SK-N-SH (cell line): ENCODE results near the gene CABP4. TPM values are rescaled to one million over a fixed set of nuclear protein-coding genes. Genes with fewer than 3 reads are reported as not detected.

Experiments
- CTCF ChIA-PET: fragments of 300-600, 350-600 bp; formaldehyde crosslinking; extraction: SDS; loops from one replicate; lab custom pipeline; 2021; lab: Yijun Ruan, JAX
- POLR2A ChIA-PET: fragments of 350-600 bp; sonication (Branson Sonifier 250); formaldehyde crosslinking; extraction: SDS; loops from one replicate; lab custom pipeline; 2020; ENCODE audit warnings: antibody characterized with exemption, inconsistent platforms; lab: Yijun Ruan, JAX
- DNase-seq: peaks from one replicate; pipeline ENCODE4 v3.0.0; 2012
- H2AFZ ChIP-seq: fragments of 200-600 bp; sonication (generic); 2 replicates; pipeline ENCODE4 v1.8.1; 2016; ENCODE audit warnings: antibody characterized with exemption, mild to moderate bottlenecking, low read depth
- H3F3A ChIP-seq: fragments of 200-600 bp; sonication (generic); replicated peaks from 2 replicates; pipeline ENCODE3; 2016; ENCODE audit warnings: antibody characterized with exemption, mild to moderate bottlenecking; ENCODE audit not compliant: insufficient read depth
- H3K27ac ChIP-seq, 2 experiments: fragments of 200-500 bp in 1 of 2; fragments of 200-600 bp in 1 of 2; sonication (Bioruptor generic) in 1 of 2; sonication (generic), shearing (Covaris generic) in 1 of 2; 2 replicates each; pipeline versions ENCODE4 v1.5.1 to v1.6.1; 2014 to 2016; ENCODE audit warnings: low read depth in 2 of 2, inconsistent platforms in 1 of 2, low read length in 1 of 2, mild to moderate bottlenecking in 1 of 2, mixed read lengths in 1 of 2
- H3K27me3 ChIP-seq: fragments of 200-600 bp; sonication (generic), shearing (Covaris generic); 2 replicates; pipeline ENCODE4 v1.6.1; 2016; ENCODE audit warnings: mixed run types; ENCODE audit not compliant: insufficient read depth
- H3K36me3 ChIP-seq, 2 experiments: fragments of 200-500 bp in 1 of 2; fragments of 200-600 bp in 1 of 2; sonication (Bioruptor generic) in 1 of 2; sonication (generic) in 1 of 2; replicated peaks in 1 of 2; 2 replicates each; pipeline versions ENCODE3 to v1.5.1; 2014 to 2016; ENCODE audit warnings: low read length in 1 of 2, mild to moderate bottlenecking in 1 of 2; ENCODE audit not compliant: insufficient read depth in 2 of 2, control insufficient read depth in 1 of 2
- H3K4me1 ChIP-seq, 2 experiments: fragments of 200-500 bp in 1 of 2; fragments of 200-600 bp in 1 of 2; sonication (Bioruptor generic) in 1 of 2; sonication (generic), shearing (Covaris generic) in 1 of 2; 2 replicates each; pipeline versions ENCODE4 v1.5.1 to v1.6.1; 2014 to 2016; ENCODE audit warnings: low read depth in 1 of 2, low read length in 1 of 2, mixed run types in 1 of 2; ENCODE audit not compliant: insufficient read depth in 2 of 2, control insufficient read depth in 1 of 2
- H3K4me2 ChIP-seq: fragments of 200-600 bp; sonication (generic), shearing (Covaris generic); 2 replicates; pipeline ENCODE4 v1.6.1; 2017; ENCODE audit warnings: mixed run types
- H3K4me3 ChIP-seq, 2 experiments: fragments of 200-500 bp in 1 of 2; fragments of 200-600 bp in 1 of 2; sonication (Bioruptor generic) in 1 of 2; sonication (generic), shearing (Covaris generic) in 1 of 2; 2 replicates each; pipeline versions ENCODE4 v1.5.1 to v1.8.1; 2014 to 2016; ENCODE audit warnings: low read depth in 2 of 2, inconsistent platforms in 1 of 2, low read length in 1 of 2, mild to moderate bottlenecking in 1 of 2, mixed read lengths in 1 of 2, moderate library complexity in 1 of 2
- H3K79me2 ChIP-seq: fragments of 200-600 bp; sonication (generic); 2 replicates; pipeline ENCODE4 v1.8.1; 2017; ENCODE audit warnings: mild to moderate bottlenecking; ENCODE audit not compliant: insufficient read depth
- H3K9ac ChIP-seq: fragments of 200-600 bp; sonication (generic); 2 replicates; pipeline ENCODE4 v1.6.1; 2017; ENCODE audit warnings: mixed run types
- H3K9me2 ChIP-seq: fragments of 200-600 bp; sonication (generic); 2 replicates; pipeline ENCODE4 v1.6.1; 2017; ENCODE audit warnings: mixed run types
- H3K9me3 ChIP-seq: fragments of 200-600 bp; sonication (generic); 2 replicates; pipeline ENCODE4 v1.6.1; 2017; ENCODE audit warnings: mixed run types, mild to moderate bottlenecking, moderate library complexity
- H4K20me1 ChIP-seq: fragments of 200-600 bp; sonication (generic); 2 replicates; pipeline ENCODE4 v1.6.1; 2017; ENCODE audit warnings: mild to moderate bottlenecking, mixed run types; ENCODE audit not compliant: insufficient read depth
- FOXM1 ChIP-seq: IDR thresholded peaks from 2 replicates; pipeline ENCODE4 v1.4.0; 2012; ENCODE audit warnings: low read depth, mild to moderate bottlenecking
- JUND ChIP-seq: IDR thresholded peaks from 2 replicates; pipeline ENCODE4 v1.4.0; 2012
- NFIC ChIP-seq: IDR thresholded peaks from 2 replicates; pipeline ENCODE4 v1.4.0; 2012; ENCODE audit warnings: borderline replicate concordance
- WGBS: methylation state at CpG from one replicate; pipeline ENCODE4 v1.1.6; 2017; ENCODE audit warnings: low lambda C conversion rate; 5-methylcytosine and 5-hydroxymethylcytosine counted together
- polyA plus RNA-seq, 3 experiments: library from polyadenylated mRNA; depleted of rRNA; stranded (reverse); fragments of >200 nt; gene quantifications; 2 replicates each; pipeline ENCODE4 v1.2.3, GENCODE V29; 2012
- TF ChIP-seq, protein P1 (sequence below): fragments of 200-600 bp; sonication (generic); IDR thresholded peaks from 2 replicates; pipeline ENCODE4 v1.6.1; 2017; ENCODE audit warnings: antibody characterized with exemption, mild to moderate bottlenecking, moderate library complexity
- TF ChIP-seq, protein P2 (sequence below): fragments of 150-350 bp; IDR thresholded peaks from 2 replicates; pipeline ENCODE4 v1.6.1; 2017; ENCODE audit warnings: antibody characterized with exemption, low read length, low read depth, borderline replicate concordance
- TF ChIP-seq, protein P3 (sequence below): IDR thresholded peaks from 2 replicates; pipeline ENCODE4; 2012

CABP4 gene
- polyA plus RNA-seq, 1 of the 3 experiments (the other 2 are of a cell fraction): not detected

DNA sequence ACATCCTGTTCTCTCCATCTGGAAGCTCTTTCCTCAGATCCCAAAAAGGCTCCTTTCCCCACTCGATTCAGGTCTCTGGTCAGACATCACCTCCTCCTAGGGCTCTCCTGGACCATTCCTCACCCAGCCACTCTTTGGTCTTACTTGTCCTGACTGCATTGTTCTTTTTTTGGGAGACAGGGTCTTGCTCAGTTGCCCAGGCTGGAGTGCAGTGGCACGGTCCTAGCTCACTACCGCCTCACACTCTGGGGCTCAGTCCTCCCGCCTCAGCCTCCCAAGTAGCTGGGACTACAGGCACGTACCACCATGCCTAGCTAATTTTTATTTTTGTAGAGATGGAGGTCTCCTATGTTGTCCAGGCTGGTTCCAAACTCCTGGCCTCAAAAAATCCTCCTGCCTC, 9.6 kb upstream of the CABP4 start:
- no peaks in the 10 kb centered on the region for H3K9me3 ChIP-seq
- TF ChIP-seq, protein P1, sequence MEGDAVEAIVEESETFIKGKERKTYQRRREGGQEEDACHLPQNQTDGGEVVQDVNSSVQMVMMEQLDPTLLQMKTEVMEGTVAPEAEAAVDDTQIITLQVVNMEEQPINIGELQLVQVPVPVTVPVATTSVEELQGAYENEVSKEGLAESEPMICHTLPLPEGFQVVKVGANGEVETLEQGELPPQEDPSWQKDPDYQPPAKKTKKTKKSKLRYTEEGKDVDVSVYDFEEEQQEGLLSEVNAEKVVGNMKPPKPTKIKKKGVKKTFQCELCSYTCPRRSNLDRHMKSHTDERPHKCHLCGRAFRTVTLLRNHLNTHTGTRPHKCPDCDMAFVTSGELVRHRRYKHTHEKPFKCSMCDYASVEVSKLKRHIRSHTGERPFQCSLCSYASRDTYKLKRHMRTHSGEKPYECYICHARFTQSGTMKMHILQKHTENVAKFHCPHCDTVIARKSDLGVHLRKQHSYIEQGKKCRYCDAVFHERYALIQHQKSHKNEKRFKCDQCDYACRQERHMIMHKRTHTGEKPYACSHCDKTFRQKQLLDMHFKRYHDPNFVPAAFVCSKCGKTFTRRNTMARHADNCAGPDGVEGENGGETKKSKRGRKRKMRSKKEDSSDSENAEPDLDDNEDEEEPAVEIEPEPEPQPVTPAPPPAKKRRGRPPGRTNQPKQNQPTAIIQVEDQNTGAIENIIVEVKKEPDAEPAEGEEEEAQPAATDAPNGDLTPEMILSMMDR: no peak
- TF ChIP-seq, all 33 proteins: peak for 0
- H3K4me3 ChIP-seq: no peak overlapping the region
- no peak overlapping the region for H3K27ac ChIP-seq
- H4K20me1 ChIP-seq: no peaks in the 10 kb centered on the region
- peaks cover 12% of the 10 kb centered on the region; the same call in 1 of the 2 replicates for H3K79me2 ChIP-seq
- peaks cover 4 to 11% of the 10 kb centered on the region in 2 experiments; a peak in 3 of 4 replicates for H3K4me1 ChIP-seq
- no peak overlapping the region for H3K9ac ChIP-seq
- no peaks in the 10 kb centered on the region for H3K9me2 ChIP-seq
- no peak overlapping the region for H3K4me2 ChIP-seq
- CTCF ChIA-PET: interaction anchor here (0.8 to 0.9 kb wide), 2 partner anchors 56 to 63 kb away, joined by 3 read pairs; no protein-coding TSS in a partner anchor
- peaks cover 0 to 12% of the 10 kb centered on the region in 2 experiments for H3K36me3 ChIP-seq
- DNase-seq: no peak
- WGBS: 82% methylated on average over 5 of the region's 5 CpGs
- POLR2A ChIA-PET: no interaction called here
- no peak overlapping the region for H2AFZ ChIP-seq
- H3F3A ChIP-seq: no peaks in the 10 kb centered on the region
- no peaks in the 10 kb centered on the region for H3K27me3 ChIP-seq

DNA sequence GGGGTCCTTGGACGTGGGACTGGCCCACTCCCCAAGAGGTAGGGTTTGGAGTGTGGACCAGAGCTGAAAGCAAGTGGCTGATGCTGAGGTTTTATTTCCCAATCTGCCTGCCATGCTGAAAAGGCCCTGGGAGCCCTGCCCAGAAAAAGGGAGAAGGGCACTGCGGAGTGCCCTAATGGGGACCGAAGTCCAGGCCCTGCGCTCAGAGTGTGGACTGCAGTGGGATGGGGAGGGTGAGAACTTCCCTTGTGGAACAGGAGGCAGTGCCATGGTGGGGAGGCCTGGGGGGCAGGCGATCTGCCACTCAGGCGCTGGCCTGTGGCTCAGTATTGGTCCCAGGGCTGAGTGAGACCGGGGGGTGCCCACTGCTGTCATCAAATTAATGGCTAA, 6.9 kb upstream of the CABP4 start:
- H3K27ac ChIP-seq: no peak overlapping the region
- no peak overlapping the region for H2AFZ ChIP-seq
- WGBS: 93% methylated on average over 6 of the region's 7 CpGs
- H3K4me1 ChIP-seq: peaks cover 0 to 4% of the 10 kb centered on the region in 2 experiments; a peak in 2 of 4 replicates
- H3K79me2 ChIP-seq: 0 out of 2 replicates have a peak, but pooled peaks cover under 1% of the 10 kb centered on the region
- H3K9me3 ChIP-seq: no peaks in the 10 kb centered on the region
- H3K27me3 ChIP-seq: no peaks in the 10 kb centered on the region
- H4K20me1 ChIP-seq: no peaks in the 10 kb centered on the region
- no peak for TF ChIP-seq NFIC
- TF ChIP-seq, protein P2, sequence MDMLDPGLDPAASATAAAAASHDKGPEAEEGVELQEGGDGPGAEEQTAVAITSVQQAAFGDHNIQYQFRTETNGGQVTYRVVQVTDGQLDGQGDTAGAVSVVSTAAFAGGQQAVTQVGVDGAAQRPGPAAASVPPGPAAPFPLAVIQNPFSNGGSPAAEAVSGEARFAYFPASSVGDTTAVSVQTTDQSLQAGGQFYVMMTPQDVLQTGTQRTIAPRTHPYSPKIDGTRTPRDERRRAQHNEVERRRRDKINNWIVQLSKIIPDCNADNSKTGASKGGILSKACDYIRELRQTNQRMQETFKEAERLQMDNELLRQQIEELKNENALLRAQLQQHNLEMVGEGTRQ: no peak
- TF ChIP-seq, protein P3, sequence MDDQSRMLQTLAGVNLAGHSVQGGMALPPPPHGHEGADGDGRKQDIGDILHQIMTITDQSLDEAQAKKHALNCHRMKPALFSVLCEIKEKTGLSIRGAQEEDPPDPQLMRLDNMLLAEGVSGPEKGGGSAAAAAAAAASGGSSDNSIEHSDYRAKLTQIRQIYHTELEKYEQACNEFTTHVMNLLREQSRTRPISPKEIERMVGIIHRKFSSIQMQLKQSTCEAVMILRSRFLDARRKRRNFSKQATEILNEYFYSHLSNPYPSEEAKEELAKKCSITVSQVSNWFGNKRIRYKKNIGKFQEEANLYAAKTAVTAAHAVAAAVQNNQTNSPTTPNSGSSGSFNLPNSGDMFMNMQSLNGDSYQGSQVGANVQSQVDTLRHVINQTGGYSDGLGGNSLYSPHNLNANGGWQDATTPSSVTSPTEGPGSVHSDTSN: no peak
- TF ChIP-seq FOXM1: no peak
- TF ChIP-seq JUND: no peak
- no peak overlapping the region for H3K9ac ChIP-seq
- no peaks in the 10 kb centered on the region for H3F3A ChIP-seq
- no peaks in the 10 kb centered on the region for H3K36me3 ChIP-seq
- no peak overlapping the region for H3K4me2 ChIP-seq
- DNase-seq: no peak
- no peak overlapping the region for H3K4me3 ChIP-seq
- POLR2A ChIA-PET: no interaction called here
- CTCF ChIA-PET: no interaction called here
- no peaks in the 10 kb centered on the region for H3K9me2 ChIP-seq
